ENCODE measurements around the gene TUBA4A.
"Not testable (repeated sequence)": the region's sequence is repeated elsewhere in the genome, so short reads cannot be mapped to it uniquely, and the experiment has no call there.

The TUBA4A gene

GRCh38 chr2:219272356-219272755, 18.6 kb upstream of the TUBA4A start:
- no peak for DNase-seq (ENCODE audit: low read depth)
- no peak overlapping the region for H3K4me3 ChIP-seq (ENCODE audit: low read depth, low read length)

DNA sequence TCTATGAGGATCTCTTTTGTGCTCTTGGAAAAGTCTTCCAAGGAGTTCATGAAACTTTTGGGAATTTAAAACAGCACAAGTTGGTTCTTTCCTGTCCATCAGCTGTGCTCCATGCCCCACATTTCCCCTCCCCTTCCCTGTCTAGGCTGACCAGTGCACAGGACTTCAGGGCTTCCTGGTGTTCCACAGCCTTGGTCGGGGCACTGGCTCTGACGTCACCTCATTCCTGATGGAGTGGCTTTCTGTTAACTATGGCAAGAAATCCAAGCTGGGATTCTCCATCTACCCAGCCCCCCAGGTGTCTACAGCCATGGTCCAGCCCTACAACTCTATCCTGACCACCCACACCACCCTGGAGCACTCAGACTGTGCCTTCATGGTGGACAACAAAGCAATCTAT, 17.3 kb upstream of the TUBA4A start:
- no peak for DNase-seq (ENCODE audit: low read depth)
- no peak overlapping the region for H3K4me3 ChIP-seq (ENCODE audit: low read depth, low read length)

- no peak overlapping the region for H3K4me3 ChIP-seq (ENCODE audit: low read depth, low read length)
- no peak for DNase-seq (ENCODE audit: low read depth)
These were observed 16.3 kb upstream of the TUBA4A start for GRCh38 chr2:219270055-219270372.

GRCh38 chr2:219269362-219270054, 15.8 kb upstream of the TUBA4A start:
- DNase-seq (ENCODE audit: low read depth) = no peak
- no peak overlapping the region for H3K4me3 ChIP-seq (ENCODE audit: low read depth, low read length)

GRCh38 chr2:219268294-219268693, 14.6 kb upstream of the TUBA4A start:
- no peak for DNase-seq (ENCODE audit: low read depth)

GRCh38 chr2:219266886-219267285, 13.2 kb upstream of the TUBA4A start:
- DNase-seq (ENCODE audit: low read depth) = no peak
- no peak overlapping the region for H3K4me3 ChIP-seq (ENCODE audit: low read depth, low read length)

More at GRCh38 chr2:219268294-219268693, 14.6 kb upstream of the TUBA4A start:
- H3K4me3 ChIP-seq (ENCODE audit: low read depth, low read length) = no peak overlapping the region

DNA sequence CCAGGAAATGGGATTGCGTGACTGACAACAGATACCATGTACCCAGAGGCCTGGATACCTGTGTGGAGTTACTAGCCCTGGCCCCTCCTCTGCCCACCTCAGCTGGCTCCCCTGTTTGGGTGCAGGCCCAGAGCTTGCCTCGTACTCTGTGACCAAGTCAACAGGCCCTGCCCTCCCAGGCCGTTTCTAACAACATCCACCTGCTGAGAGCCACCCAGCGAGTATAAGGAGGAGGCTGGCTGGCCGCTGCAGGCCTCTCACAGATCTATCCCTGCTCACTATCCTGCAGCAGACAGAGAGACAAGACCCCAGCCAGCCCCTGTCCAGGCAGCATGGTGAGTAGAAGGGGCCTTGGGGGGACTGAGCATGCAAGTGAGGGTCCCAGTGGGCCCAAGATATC, 12.5 kb upstream of the TUBA4A start:
- no peak overlapping the region for H3K4me3 ChIP-seq (ENCODE audit: low read depth, low read length)
- no peak for DNase-seq (ENCODE audit: low read depth)

DNA sequence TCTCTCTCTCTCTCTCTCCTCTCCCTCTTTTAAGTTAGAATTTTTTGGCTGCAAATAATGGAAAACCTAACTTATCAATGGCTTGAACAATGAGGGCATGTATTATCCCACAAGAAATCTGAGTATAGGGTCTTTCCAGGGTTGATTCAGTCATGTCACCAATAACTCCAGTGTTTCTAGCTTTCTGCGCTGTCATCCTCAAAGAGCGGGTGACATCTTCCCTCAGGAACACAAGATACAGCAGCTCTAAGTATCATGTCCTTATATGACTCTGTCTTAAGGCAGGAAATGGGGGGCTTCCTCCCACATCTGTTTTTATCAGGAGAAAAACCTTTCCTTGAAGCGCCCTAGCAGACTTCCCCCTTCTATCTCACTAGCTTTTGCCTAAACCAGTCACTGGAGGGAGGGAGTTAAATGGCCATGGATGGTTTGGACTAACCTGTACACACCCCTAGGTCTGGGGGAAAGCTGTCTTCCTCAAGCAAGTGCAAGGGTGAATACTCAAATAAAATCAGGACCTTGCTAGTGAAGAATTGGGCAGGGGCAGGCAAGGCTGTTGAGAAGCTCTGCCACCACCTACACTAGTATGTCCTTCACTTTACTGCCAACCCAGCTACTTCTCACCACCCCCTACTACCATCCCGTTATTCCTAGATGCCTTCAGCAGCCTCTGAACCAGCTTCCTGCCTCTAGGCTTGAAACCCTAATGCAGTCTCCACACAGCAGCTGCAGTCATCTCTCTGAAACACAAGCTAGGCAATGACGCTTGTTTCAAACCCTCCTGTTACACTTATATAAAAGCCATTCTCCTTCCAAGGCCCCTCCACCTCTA, 7.5 kb upstream of the TUBA4A start:
- no peak overlapping the region for H3K4me3 ChIP-seq (ENCODE audit: low read depth, low read length)
- no peak for DNase-seq (ENCODE audit: low read depth)

DNA sequence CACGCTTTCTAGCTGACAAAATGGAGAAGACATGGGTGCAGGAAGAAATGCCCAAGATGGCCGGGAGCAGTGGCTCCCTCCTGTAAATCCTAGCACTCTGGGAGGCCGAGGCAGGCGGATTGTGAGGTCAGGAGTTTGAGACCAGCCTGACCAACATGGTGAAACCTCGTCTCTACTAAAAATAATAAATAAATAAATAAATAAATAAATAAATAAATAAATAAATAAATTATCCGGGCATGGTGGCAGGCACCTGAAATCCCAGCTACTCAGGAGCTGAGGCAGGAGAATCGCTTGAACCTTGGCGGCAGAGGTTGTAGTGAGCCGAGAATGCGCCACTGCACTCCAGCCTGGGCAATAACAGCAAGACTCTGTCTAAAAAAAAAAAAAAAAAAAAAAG, 5.2 kb upstream of the TUBA4A start:
- not testable (repeated sequence) for DNase-seq (ENCODE audit: low read depth); H3K4me3 ChIP-seq (ENCODE audit: low read depth, low read length)

DNA sequence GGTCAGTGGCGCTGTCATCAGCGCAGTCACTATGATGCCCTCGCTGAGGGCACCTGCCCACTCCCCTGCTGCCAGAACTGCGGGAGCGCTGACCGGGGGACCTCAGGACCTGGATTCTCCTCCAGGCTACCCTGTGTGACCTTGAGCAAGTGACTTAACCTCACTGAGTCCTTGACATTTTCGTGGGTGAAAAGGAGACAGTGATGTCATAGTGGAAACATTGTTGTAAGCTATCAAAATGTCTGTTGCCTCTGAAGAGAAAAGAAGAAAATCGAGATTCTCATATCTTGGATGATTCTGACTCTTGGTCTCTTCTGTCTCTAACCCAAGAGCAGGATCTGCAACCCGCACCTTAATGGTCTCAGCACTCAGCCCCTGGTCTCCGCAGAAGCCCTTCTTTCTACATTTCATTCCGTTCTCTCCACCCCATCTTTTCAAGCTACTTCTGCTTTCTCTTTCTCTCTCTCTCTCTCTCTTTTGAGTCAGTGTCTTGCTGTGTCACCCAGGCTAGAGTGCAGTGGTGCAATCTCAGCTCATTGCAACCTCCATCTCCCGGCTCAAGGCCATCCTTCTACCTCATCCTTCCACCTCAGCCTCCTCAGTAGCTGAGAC, 978 bp upstream of the TUBA4A start:
- H3K4me3 ChIP-seq (ENCODE audit: low read depth, low read length) = peak overlapping the region; percentile 58
- no peak for DNase-seq (ENCODE audit: low read depth)

- peak within 1 kb of the TSS; percentile 58 for H3K4me3 ChIP-seq (ENCODE audit: low read depth, low read length)
- no peak for DNase-seq (ENCODE audit: low read depth)
These were observed 592 bp downstream of the TUBA4A start, which contains the start of gene TUBA4B for GRCh38 chr2:219252900-219253752. Gene TUBA4B (plus strand): TSS chr2:219253243. CDS start chr2:219253408, 165 bp downstream.

- peak overlapping the region; percentile 58 for H3K4me3 ChIP-seq (ENCODE audit: low read depth, low read length)
- DNase-seq (ENCODE audit: low read depth) = no peak
These were observed 1.2 kb downstream of the TUBA4A start for GRCh38 chr2:219252570-219252899.

- no peak overlapping the region for H3K4me3 ChIP-seq (ENCODE audit: low read depth, low read length)
- no peak for DNase-seq (ENCODE audit: low read depth)
These were observed 1.6 kb downstream of the TUBA4A start for GRCh38 chr2:219252084-219252483.

DNA sequence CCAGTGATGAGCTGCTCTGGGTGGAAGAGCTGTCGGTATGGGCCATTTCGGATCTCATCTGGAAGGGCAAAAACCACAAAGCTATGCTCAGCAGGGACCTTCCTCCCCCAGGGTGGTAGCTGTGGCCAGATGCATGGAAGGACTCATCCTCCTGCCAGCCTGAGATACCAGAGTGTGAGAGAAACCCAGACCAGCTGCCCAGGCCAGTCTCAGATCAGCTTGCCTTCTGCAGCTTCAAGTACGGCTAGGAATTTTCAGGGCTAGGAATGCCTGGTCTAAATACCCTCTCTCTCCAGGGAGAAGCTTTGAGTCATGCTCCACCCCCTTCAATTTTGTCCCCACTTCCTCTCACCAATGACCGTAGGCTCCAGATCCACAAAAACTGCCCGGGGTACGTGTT, 2.1 kb downstream of the TUBA4A start:
- DNase-seq (ENCODE audit: low read depth) = no peak
- H3K4me3 ChIP-seq (ENCODE audit: low read depth, low read length) = no peak overlapping the region

DNA sequence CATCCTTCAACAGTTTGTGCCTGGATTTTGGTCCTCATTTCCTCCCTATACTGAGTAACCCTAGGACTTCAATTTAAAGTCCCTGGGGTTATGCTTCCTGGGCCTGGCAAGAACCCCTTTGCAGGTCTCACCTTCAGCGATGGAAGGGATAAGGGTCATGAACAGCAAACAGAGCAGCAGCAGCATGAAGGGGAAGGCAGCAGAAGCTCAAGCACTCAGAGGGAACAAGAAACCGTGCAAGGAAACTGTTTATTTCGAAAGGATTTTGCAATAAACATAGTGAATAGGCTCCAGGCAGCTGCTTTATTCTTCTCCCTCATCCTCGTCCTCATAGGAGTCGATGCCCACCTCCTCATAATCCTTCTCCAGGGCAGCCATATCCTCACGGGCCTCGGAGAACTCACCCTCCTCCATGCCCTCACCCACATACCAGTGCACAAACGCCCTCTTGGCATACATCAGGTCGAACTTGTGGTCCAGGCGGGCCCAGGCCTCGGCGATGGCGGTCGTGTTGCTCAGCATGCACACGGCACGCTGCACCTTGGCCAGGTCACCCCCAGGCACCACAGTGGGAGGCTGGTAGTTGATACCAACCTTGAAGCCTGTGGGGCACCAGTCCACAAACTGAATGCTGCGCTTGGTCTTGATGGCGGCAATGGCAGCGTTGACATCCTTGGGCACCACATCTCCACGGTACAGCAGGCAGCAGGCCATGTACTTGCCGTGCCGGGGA, 3.5 kb downstream of the TUBA4A start:
- H3K4me3 ChIP-seq (ENCODE audit: low read depth, low read length) = no peak overlapping the region
- DNase-seq (ENCODE audit: low read depth) = no peak

GRCh38 chr2:219249203-219249980, 4.3 kb downstream of the TUBA4A start:
- no peak overlapping the region for H3K4me3 ChIP-seq (ENCODE audit: low read depth, low read length)
- DNase-seq (ENCODE audit: low read depth) = peak; percentile 83

GRCh38 chr2:219248845-219249202, 4.9 kb downstream of the TUBA4A start:
- no peak overlapping the region for H3K4me3 ChIP-seq (ENCODE audit: low read depth, low read length)
- DNase-seq (ENCODE audit: low read depth) = no peak
